CD4-positive, alpha-beta T cell (primary cell): Measurements from ENCODE around the gene TOMM6. TPM values are rescaled to one million over a fixed set of nuclear protein-coding genes. Genes with fewer than 3 reads are reported as not detected.

Experiments used
- ATAC-seq: fragments of 200-7000 bp; cut with Tn5 transposase; one replicate; pipeline ENCODE4 v1.10.0; 2022; ENCODE audit warnings: mild to moderate bottlenecking; ENCODE audit not compliant: poor library complexity
- CTCF ChIA-PET: fragments of 350-600 bp; sonication (Branson Sonifier 250); formaldehyde crosslinking; loops from one replicate; lab custom pipeline; 2021; ENCODE audit warnings: antibody characterized with exemption, inconsistent platforms; lab: Charles Lee
- POLR2A ChIA-PET: fragments of 350-600 bp; sonication (Branson Sonifier 250); formaldehyde crosslinking; loops from one replicate; lab custom pipeline; 2021; ENCODE audit warnings: antibody characterized with exemption, inconsistent platforms; lab: Charles Lee
- DNase-seq, 14 experiments: peaks; one replicate each; pipeline ENCODE4 v3.0.0-alpha.2; 2013 to 2020; ENCODE audit warnings: mixed read lengths in 2 of 14
- H3K27ac ChIP-seq, 2 donors: one replicate each; pipeline versions ENCODE4 v1.5.1 to v1.7.0; 2013; ENCODE audit warnings: low read length in 2 of 2, low read depth in 1 of 2, mild to moderate bottlenecking in 1 of 2
- H3K27me3 ChIP-seq, 2 experiments: 1 replicate in 1 of 2; 2 replicates in 1 of 2; pipeline versions ENCODE4 v1.6.1 to v1.7.0; 2013; ENCODE audit warnings: low read length in 2 of 2, control low read depth in 1 of 2, mild to moderate bottlenecking in 1 of 2, moderate library complexity in 1 of 2; ENCODE audit not compliant: insufficient read depth in 2 of 2, control insufficient read depth in 1 of 2
- H3K36me3 ChIP-seq: one replicate; pipeline ENCODE4 v1.6.1; 2013; ENCODE audit warnings: low read length, control low read depth; ENCODE audit not compliant: insufficient read depth
- H3K4me1 ChIP-seq: one replicate; pipeline ENCODE4 v1.6.1; 2013; ENCODE audit warnings: low read length, control low read depth; ENCODE audit not compliant: insufficient read depth
- H3K4me3 ChIP-seq: one replicate; pipeline ENCODE4 v1.5.1; 2013; ENCODE audit warnings: mild to moderate bottlenecking, low read length, moderate library complexity
- H3K9me3 ChIP-seq, 2 experiments: 1 replicate in 1 of 2; 2 replicates in 1 of 2; pipeline versions ENCODE4 v1.6.1 to v1.7.0; 2013; ENCODE audit warnings: low read length in 2 of 2, mild to moderate bottlenecking in 2 of 2, control low read depth in 1 of 2, moderate library complexity in 1 of 2; ENCODE audit not compliant: control insufficient read depth in 1 of 2, insufficient read depth in 1 of 2
- H3K27ac Mint-ChIP-seq: one replicate; pipeline ENCODE4 v1.8.0; 2020; ENCODE audit warnings: mixed read lengths
- H3K27me3 Mint-ChIP-seq: one replicate; pipeline ENCODE4 v1.8.0; 2021; ENCODE audit warnings: mixed read lengths
- H3K36me3 Mint-ChIP-seq: one replicate; pipeline ENCODE4 v1.8.0; 2021; ENCODE audit warnings: low read depth, mixed read lengths
- H3K4me1 Mint-ChIP-seq: one replicate; pipeline ENCODE4 v1.8.0; 2021; ENCODE audit warnings: low read depth, mixed read lengths
- H3K4me3 Mint-ChIP-seq: one replicate; pipeline ENCODE4 v1.8.0; 2020; ENCODE audit warnings: mild to moderate bottlenecking, mixed read lengths
- H3K9me3 Mint-ChIP-seq: one replicate; pipeline ENCODE4 v1.8.0; 2020; ENCODE audit warnings: mixed read lengths
- intact Hi-C, 2 experiments: fragments of 100-400 bp; cut with DNase I in 1 of 2; cut with micrococcal nuclease in 1 of 2; formaldehyde crosslinking; loops; one replicate each; pipeline versions ENCODE4 v1.15.1 to v1.9.0; 2023 to 2025; cut with DNase I, micrococcal nuclease
- total RNA-seq, 174 experiments: library from RNA in 2 of 174; stranded (reverse) in 2 of 174; gene quantifications; one replicate each; pipeline ENCODE4 v1.2.3 and lab custom pipeline; 2021 to 2026
- TF ChIP-seq, protein P1 (sequence below): fragments of 200-600 bp; IDR thresholded peaks from one replicate; pipeline ENCODE4 v1.8.0; 2022; ENCODE audit warnings: antibody characterized with exemption, mild to moderate bottlenecking

TOMM6 gene
- total RNA-seq, 2 experiments from 2014 or later = 78.8 to 83.2 TPM

DNA sequence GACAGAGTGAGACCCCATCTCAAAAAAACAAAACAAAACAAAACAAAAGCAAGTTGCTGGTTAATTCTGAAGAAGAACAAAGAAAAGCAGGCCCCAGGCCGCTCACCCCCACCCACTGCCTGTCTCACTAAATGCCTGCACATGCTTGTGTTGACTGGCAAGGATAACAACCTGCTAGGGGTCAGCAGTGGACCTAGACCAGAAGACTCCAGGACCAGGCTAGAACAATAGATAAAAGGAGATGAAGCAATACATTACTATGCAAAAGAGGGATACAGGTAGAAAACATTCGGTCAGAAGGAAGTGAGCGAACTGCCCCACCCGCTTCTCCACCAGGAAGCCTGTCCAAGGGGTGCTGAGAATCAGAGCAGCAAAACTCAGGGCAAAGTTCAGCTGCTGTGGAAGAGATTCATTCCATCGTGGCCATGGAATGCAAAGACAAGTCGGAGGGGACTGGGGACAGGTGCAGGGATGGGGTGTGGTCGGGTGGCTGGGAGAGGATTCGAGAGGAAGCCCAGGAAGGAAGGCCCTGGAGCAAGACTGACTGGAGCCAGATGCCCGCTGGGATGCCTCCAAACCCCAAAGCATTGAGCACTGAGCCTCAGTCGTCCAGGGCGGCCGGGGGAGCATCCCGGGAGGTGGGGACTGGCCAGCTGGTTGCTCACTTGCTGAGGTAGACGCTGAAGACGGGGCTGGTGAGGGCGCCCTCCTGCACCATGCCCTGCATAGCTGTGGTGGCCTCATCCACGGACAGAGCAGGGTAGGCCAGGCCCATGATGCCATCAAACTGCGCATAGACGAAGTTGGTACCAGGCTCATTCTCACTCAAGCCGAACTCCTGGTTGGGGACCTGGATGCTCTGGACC, 45.6 kb upstream of the TOMM6 start:
- H3K27ac ChIP-seq = no peak overlapping the region
- no peaks in the 10 kb centered on the region for H3K9me3 Mint-ChIP-seq
- DNase-seq (no peak), ATAC-seq (no peak)
- TF ChIP-seq, protein P1, sequence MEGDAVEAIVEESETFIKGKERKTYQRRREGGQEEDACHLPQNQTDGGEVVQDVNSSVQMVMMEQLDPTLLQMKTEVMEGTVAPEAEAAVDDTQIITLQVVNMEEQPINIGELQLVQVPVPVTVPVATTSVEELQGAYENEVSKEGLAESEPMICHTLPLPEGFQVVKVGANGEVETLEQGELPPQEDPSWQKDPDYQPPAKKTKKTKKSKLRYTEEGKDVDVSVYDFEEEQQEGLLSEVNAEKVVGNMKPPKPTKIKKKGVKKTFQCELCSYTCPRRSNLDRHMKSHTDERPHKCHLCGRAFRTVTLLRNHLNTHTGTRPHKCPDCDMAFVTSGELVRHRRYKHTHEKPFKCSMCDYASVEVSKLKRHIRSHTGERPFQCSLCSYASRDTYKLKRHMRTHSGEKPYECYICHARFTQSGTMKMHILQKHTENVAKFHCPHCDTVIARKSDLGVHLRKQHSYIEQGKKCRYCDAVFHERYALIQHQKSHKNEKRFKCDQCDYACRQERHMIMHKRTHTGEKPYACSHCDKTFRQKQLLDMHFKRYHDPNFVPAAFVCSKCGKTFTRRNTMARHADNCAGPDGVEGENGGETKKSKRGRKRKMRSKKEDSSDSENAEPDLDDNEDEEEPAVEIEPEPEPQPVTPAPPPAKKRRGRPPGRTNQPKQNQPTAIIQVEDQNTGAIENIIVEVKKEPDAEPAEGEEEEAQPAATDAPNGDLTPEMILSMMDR = no peak
- H3K9me3 ChIP-seq = no peaks in the 10 kb centered on the region
- ChIA-PET POLR2A (no interaction called here), CTCF (no interaction called here)
- no peaks in the 10 kb centered on the region for H3K4me1 Mint-ChIP-seq
- H3K27me3 Mint-ChIP-seq = no peaks in the 10 kb centered on the region
- H3K36me3 Mint-ChIP-seq = no peaks in the 10 kb centered on the region
- H3K4me1 ChIP-seq = no peaks in the 10 kb centered on the region
- peaks cover 0 to 3% of the 10 kb centered on the region in 2 experiments for H3K27me3 ChIP-seq
- H3K27ac Mint-ChIP-seq = no peak overlapping the region
- H3K4me3 Mint-ChIP-seq = no peak overlapping the region
- no peak overlapping the region for H3K4me3 ChIP-seq
- no peaks in the 10 kb centered on the region for H3K36me3 ChIP-seq
- intact Hi-C loops = no loop called here

DNA sequence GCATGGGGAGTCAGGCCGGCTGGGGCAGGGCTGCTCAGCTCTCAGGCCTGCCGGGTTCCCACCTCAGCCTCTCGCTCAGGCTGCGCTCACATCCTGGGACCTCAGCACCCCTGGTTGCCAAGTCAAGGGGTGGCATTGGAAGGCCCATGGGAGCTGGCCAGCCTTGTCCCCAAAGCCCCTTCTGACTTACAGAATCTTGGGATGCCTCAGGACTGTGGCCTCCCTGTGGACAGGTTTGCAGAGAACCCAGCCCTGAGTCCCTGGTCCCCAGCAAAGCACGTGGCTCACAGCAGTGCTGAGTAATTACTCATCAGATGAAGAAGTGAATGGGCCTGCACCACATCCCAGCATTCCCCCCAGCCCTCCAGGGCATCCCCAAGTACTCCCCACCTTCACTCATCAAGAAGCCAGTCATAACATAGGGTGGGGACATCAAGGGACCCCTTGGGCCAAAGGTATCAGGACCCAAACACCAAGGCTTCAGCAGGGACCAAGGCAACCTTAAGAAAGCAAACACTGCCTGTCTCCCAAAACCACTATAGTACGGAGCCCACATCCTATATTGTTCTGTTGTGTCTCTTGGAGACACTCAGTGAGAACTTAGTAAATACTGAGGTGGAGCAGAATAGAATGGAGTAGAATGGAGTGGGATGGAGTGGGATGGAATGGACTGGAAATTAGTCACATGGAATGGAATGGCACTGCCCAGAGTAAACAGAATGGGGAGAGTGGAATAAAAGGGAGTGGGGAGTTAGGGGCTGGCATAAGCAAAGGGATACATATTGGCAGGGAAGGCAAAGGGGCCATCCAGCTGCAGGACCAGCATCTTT, 43.9 kb upstream of the TOMM6 start:
- H3K4me1 Mint-ChIP-seq = no peaks in the 10 kb centered on the region
- no peaks in the 10 kb centered on the region for H3K9me3 Mint-ChIP-seq
- CTCF ChIA-PET = no interaction called here
- no peak for ATAC-seq
- H3K9me3 ChIP-seq = no peaks in the 10 kb centered on the region
- H3K36me3 Mint-ChIP-seq = no peaks in the 10 kb centered on the region
- H3K36me3 ChIP-seq = no peaks in the 10 kb centered on the region
- H3K27ac ChIP-seq = no peak overlapping the region
- H3K27me3 ChIP-seq = peaks cover 0 to 5% of the 10 kb centered on the region in 2 experiments
- H3K27me3 Mint-ChIP-seq = no peaks in the 10 kb centered on the region
- no peak overlapping the region for H3K27ac Mint-ChIP-seq
- TF ChIP-seq, protein P1 = no peak
- POLR2A ChIA-PET = no interaction called here
- H3K4me1 ChIP-seq = no peaks in the 10 kb centered on the region
- DNase-seq = no peak
- no peak overlapping the region for H3K4me3 ChIP-seq
- H3K4me3 Mint-ChIP-seq = no peak overlapping the region
- intact Hi-C loops = no loop called here

DNA sequence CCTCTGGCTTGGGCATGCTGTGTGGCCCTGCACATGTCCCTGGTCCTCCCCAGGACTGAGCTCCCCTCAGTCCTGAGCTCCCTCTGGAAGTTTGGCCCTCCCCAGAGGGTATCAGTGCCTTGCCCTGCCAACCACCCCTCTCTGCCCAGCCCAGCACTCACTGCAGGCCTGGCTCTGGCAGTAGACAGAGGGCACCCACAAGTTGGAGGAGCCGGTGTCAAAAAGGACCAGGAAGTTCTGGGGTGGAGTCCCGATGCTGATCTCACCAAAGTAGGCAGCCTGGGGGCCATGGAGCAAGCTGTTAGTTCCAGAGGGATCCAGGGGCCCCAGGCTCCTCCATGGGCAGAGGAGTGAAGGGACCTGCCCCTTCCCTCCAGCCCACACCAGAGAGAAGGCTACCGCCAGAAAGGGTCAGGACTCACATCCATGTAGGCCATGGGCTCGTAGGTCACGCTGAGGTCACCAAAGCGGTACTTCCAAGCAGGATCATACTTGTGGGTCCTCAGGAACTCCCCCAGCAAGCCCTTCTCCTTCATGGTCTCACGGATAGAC, 43.2 kb upstream of the TOMM6 start:
- ATAC-seq (no peak), DNase-seq (no peak)
- Mint-ChIP-seq H3K27me3 (no peaks in the 10 kb centered on the region), H3K36me3 (no peaks in the 10 kb centered on the region), H3K4me1 (no peaks in the 10 kb centered on the region), H3K27ac (no peak overlapping the region), H3K4me3 (no peak overlapping the region), H3K9me3 (no peaks in the 10 kb centered on the region)
- ChIA-PET POLR2A (no interaction called here), CTCF (no interaction called here)
- Histone ChIP-seq H3K4me1 (no peaks in the 10 kb centered on the region), H3K36me3 (no peaks in the 10 kb centered on the region), H3K4me3 (no peak overlapping the region), H3K27me3 (peaks cover 0 to 3% of the 10 kb centered on the region in 2 experiments), H3K27ac (no peak overlapping the region), H3K9me3 (no peaks in the 10 kb centered on the region)
- TF ChIP-seq, protein P1 = no peak
- intact Hi-C loops = no loop called here
